EL (cell line): Measurements from ENCODE around the gene TMEM130.
"Not testable (repeated sequence)": the region's sequence is repeated elsewhere in the genome, so short reads cannot be mapped to it uniquely, and the experiment has no call there.

Experiments
- DNase-seq: peaks from one replicate; pipeline ENCODE4 v3.0.0-alpha.2; 2016

TMEM130 gene

DNA sequence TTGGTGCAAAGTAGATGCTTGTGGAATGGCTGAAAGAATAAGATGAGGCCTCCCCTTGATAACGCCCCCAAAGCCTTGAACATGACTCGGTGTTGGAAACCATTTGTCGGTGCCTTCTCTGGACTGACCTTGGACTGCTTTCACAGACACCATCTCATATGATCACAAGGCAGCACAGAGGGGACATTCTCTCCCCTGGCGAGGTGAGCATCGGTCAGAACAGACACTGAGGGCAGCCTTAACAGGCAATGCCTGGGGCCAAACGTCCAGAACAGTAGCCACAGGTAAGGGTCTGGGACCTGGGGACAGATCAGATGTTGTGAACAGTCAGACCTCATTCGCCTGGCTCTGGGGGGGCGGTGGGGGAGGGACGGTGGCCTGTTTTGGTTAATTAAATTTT, 5.7 kb upstream of the TMEM130 start:
- DNase-seq: no peak

DNA sequence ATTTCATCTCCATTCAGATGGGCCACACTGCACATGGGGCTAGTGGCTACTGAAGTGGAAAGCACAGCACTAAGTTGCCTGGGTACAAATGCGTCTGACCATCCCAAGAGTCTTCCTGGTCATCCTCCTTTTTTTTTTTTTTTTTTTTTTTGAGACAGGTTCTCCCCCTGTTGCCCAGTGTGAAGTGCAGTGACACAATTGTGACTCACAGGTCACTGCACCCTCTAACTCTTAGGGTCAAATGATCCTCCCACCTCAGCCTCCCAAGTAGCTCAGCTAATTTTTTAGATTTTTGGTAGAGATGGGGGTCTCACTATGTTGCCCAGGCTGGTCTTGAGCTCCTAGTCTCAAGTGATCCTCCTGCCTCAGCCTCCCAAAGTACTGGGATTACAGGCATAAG, 5.1 kb upstream of the TMEM130 start:
- no peak for DNase-seq

- DNase-seq: not testable (repeated sequence)
These were observed 3.8 kb upstream of the TMEM130 start for GRCh38 chr7:98873610-98874009.

GRCh38 chr7:98872328-98872924, 2.6 kb upstream of the TMEM130 start:
- DNase-seq: peak; percentile 29

DNA sequence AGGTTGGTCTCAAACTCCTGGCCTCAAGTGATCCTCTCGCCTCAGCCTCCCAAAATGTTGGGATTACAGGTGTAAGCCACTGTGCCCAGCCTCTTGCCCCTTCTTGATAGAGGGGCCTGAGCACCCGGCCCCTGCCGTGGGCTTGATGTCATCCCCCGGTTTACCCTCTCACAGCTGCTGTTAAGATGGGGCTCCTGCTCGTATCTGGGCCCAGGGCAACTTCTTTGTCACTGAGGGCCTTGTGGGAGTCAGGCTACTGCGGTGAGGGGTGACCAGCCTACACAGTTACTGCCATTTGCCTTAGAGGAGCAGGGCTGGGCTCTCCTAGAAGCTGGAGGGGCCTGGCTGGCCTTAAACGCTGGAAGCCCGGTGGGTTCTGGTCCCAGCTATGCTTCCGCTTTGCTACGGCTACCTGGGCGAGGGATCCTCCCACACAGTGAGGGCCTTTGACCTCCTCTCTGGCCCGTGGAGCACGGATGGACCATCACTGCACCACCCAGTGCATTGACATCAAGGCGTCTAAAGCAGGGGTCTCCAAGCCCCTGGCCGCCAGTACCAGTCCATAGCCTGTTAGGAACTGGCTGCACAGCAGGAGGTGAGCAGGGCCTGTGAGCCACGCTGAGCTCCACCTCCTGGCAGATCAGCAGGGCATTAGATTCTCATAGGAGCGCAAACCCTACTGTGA, 1.1 kb upstream of the TMEM130 start:
- DNase-seq: no peak

DNA sequence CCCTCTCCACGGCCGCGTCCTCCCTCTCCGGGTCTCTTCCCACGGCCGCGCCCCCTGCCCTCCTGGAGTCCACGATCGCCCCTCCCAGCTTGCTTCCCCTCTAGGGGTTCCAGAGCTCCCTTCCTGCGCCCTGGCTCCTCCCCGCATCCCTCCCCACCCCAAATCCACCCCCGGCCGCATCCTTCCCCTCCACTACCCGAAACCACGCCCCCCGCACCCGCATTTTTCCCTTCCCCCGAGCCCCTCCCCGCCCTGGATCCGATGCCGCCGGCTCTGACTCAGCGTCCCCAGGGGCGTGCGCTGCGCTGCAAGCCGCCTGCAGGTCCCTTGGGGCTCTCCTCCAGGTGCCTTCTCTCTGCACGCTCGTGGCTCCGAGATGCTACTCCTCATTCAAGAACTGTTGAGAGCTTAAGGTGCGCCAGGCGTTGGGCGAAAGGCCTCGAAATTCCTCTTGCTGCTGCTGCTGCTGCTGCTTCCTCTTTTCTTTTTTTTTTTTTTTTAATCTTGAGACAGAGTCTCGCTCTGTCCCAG, 372 bp upstream of the TMEM130 start:
- peak; percentile 66 for DNase-seq

- no peak for DNase-seq
These were observed 702 bp downstream of the TMEM130 start for GRCh38 chr7:98869027-98869596.

- DNase-seq: no peak
These were observed 1.4 kb downstream of the TMEM130 start for GRCh38 chr7:98868450-98868849.

DNA sequence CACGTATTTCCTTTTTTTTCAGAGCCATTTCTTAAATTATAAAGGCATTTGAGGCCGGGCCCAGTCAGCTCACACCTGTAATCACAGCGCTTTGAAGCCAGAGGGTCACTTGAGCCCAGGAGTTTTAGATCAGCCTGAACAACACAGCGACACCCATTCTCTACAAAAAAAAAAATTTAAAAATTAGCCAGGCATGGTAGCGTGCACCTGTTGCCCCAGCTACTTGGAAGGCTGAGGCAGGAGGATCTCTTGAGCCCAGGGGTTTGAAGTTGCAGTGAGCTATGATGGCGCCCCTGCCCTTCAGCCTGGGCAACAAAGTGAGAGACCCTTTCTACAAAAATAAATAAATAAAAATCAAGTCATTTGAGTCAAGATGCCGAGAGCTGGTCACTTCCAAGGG, 3.0 kb downstream of the TMEM130 start:
- DNase-seq: no peak

DNA sequence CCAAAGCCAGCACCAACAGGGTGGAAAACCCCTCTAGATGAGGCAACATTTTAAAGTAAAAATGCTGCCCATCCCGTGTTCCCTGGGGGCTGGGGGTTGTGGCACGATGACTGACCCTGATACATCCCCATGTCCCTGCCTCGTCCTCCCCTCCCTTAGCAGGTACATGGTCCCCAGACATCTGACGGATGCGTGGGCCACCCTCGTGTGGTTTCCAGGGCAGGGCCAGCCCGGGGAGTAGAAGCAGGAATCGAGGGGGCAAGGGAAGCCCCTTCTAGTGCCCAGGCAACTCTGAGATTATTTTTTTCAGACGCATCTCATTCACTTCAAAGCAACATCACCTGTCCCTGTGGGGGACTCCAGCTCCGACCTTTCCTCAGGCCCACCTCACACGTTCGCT, 3.5 kb downstream of the TMEM130 start:
- DNase-seq: no peak

DNA sequence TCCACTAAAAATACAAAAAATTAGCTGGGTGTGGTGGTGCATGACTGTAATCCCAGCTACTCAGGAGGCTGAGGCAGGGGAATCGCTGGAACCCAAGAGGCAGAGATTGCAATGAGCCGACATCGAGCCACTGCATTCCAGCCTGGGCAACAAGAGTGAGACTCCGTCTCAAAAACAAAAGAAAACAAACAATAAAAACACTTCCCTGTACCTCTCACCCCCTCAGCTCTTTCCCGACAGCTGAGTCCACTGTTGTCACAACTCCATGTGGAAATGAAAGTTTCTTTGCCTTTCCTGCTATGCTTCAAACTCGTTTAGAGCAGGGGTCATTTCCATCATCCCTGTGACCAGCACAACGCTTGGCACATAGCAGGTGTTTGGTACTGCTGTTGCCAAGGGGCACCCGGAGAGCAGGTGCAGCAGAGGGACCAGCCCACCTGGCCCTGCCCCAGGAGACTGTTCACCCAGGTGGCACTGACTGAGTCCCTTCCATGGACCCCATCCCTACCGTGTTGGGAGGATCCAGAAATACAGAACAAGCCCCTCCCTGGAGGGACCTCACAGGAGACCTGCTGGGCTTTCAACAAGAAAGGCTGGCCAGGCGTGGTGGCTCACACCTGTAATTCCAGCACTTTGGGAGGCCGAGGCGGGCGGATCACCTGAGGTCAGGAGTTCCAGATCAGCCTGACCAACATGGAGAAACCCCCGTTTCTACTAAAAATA, 4.9 kb downstream of the TMEM130 start:
- no peak for DNase-seq

DNA sequence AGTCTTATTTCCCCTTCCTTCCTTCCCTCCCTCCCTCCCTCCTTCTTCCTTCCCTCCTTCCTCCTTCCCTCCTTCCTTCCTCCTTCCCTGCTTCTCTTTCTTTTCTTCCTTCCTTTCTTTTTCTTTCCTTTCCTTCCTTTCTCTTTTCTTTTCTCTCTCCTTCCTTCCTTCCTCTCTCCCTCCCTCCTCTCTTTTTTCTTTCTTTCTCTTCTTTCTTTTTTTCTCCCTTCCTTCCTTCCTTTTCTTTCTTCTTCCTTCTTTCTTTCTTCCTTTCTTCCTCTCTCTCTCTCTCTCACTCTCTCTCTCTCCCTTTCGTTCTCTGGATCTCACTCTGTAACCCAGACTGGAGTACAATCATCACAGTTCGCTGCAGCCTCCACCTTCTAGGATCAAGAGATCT, 6.2 kb downstream of the TMEM130 start:
- DNase-seq: no peak

GRCh38 chr7:98862716-98863420, 6.9 kb downstream of the TMEM130 start:
- DNase-seq: no peak

GRCh38 chr7:98862203-98862602, 7.6 kb downstream of the TMEM130 start:
- no peak for DNase-seq

- no peak for DNase-seq
These were observed 9.7 kb downstream of the TMEM130 start for GRCh38 chr7:98860071-98860470.

DNA sequence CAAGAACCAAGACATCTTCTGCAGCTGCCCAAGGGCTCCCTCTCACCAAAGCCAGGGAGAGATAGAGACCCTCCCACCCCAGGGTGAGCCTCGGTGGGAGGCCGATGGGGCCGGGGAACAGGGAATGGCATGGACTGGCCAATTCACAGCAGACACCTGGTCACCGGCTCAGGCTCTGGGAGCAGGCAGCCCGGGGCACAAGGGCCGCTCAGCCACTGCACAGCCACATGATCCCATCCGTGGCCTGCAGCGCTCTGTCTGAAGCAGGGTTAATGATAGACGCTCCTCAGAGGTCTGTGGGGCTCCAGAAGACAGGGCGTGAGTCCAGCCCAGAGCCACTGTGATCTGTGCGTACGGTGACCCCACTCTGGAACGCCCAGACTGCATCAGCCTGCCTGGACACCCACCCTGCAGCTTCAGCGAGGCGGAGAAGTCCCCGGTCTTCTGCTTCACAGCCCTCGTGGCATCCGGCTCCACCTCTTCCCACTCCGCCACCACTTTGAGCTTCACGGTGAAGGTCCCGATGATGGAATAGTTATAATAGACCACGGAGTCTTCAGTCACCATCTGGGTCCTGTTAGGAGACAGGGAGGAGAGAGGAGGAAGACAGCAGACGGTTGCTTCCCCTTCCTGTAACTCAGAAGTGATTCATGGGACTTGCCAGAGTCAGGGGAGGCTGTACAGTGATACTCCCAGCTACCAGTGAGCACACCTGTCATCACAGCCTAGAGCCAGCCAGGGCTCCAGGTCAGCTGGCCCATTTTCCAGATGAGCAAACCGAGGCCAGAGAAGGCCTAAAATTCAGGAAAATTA, 14.0 kb downstream of the TMEM130 start:
- DNase-seq: no peak

DNA sequence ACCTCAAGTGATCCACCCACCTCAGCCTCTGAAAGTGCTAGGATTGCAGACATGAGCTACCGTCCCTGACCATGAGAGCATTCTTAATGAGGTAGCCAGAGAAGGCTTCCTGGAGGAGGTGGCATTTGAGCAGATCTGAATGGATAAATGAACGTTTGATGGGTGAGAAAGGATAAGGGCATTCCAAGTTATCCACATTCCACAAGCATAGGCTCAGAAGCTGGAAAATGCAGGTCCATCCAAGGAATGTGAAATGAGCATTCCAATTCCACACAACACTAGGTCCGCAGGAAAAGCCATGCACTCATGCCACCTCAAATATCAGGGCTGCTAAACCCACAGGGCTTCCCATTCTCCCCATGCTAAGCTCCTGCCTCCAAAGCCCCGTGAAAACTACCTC, 17.0 kb downstream of the TMEM130 start:
- DNase-seq: peak; percentile 70

DNA sequence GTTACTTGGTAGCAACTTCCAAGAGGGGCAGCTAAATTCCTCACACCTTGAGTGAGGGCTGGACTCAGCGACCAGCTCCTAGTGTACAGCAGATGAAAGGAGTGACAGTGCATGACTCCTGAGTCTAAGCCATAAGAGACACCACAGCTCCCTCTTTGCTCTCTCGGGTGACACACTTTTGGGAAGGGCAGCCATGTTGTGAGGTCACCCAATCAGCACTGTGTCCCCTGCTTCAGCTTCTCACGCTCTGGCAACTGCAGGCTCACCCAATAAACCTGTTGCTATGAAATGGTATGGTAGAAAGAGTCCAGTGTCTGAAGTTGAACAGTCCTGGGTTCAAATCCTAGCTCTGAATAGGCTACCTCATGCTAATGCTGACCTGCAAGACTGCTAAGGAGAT, 20.9 kb downstream of the TMEM130 start:
- DNase-seq: no peak

DNA sequence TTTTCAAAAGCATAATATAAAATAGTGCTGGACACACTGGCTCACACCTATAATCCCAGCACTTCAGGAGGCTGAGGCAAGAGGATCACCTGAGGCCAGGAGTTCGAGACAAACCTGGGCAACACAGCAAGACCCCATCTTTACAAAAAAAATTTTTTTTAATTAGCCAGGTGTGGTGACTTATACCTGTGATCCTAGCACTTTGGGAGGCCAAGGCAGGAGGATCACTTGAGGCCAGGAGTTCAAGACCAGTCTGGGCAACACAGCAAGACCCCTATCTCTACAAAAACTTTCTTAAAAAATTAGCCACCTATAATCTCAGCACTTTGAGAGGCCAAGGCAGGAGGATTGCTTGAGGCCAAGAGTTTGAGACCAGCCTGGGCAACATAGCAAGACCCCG, 27.3 kb downstream of the TMEM130 start:
- DNase-seq: not testable (repeated sequence)

DNA sequence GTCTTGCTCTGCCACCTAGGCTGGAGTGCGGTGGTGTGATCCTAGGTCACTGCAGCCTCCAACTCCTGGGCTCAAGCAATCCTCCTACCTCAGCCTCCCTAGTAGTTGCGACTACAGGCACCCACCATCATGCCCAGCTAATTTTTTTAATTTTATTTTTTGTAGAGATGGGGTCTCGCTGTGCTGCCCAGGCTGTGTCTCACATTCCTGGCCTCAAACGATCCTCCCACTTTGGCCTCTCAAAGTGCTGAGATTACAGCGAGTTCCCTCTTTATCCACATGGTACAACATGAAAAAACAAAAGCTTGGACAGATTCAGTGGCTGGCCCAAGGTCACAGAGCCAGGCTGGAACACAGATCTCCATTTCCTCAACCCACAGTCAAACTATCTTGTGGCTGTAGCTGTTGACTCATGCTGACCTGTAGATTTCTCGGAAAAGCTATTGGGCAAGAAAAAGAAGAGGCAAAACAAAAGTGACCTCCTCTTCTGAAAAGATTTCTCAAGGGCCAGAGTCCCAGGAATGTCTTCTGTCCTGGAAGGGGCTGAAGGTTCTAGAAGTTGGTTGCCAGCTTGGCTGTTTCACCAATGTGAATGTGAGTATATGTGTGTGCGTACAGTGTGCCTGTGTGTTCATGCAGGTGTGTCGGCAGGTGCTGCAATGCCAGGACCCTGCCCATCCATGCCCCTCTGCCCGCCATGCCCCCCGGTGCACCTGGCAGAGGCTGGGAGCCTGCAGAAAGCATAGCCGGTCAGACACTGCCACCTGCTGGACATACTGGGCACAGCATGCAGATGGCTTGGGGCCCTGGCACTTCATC, 28.4 kb downstream of the TMEM130 start:
- DNase-seq: peak; percentile 67

- peak; percentile 32 for DNase-seq
These were observed 29.1 kb downstream of the TMEM130 start for GRCh38 chr7:98840722-98841121.
